HCT116 (cell line): ENCODE measurements around the gene NOD1.

Experiments used
- EZH2 ChIP-seq: fragments of 200-600 bp; sonication (generic); IDR thresholded peaks from 2 replicates; pipeline ENCODE4 v1.6.1; 2017; ENCODE audit warnings: antibody characterized with exemption, mixed run types
- POLR2A ChIP-seq: IDR thresholded peaks from 2 replicates; pipeline ENCODE4 v1.7.0; 2011; ENCODE audit warnings: borderline replicate concordance; ENCODE audit not compliant: insufficient read depth, insufficient read length; ENCODE audit errors: extremely low read depth
- POLR2AphosphoS5 ChIP-seq: IDR thresholded peaks from 2 replicates; pipeline ENCODE4 v1.6.1; 2011; ENCODE audit warnings: mild to moderate bottlenecking, low read depth, low read length, moderate library complexity
- REST ChIP-seq: IDR thresholded peaks from 2 replicates; pipeline ENCODE4 v1.6.1; 2012; ENCODE audit warnings: low read depth
- YY1 ChIP-seq: IDR thresholded peaks from 2 replicates; pipeline ENCODE4 v1.6.1; 2011; ENCODE audit warnings: low read length, low read depth, moderate library complexity, mild to moderate bottlenecking; ENCODE audit not compliant: insufficient replicate concordance; ENCODE audit errors: extremely low read depth
- ZFX ChIP-seq: fragments of 450-650 bp; IDR thresholded peaks from 2 replicates; pipeline ENCODE4 v1.6.1; 2017
- ZNF274 ChIP-seq: fragments of 200-500 bp; sonication (Bioruptor generic); IDR thresholded peaks from 2 replicates; pipeline ENCODE4 v1.6.1; 2014; ENCODE audit warnings: mild to moderate bottlenecking, low read depth, low read length, inconsistent platforms
- TF ChIP-seq, protein P1 (sequence below), 3 experiments: fragments of 200-600 bp in 1 of 3; sonication (generic) in 1 of 3; IDR thresholded peaks in 2 of 3; conservative IDR thresholded peaks in 1 of 3; 2 replicates each; pipeline ENCODE4 v1.5.1; 2012 to 2017; ENCODE audit warnings: low read depth in 2 of 3, low read length in 2 of 3, antibody characterized with exemption in 1 of 3, borderline replicate concordance in 1 of 3, control low read depth in 1 of 3, mild to moderate bottlenecking in 1 of 3, mixed read lengths in 1 of 3, mixed run types in 1 of 3, moderate library complexity in 1 of 3; ENCODE audit not compliant: insufficient read depth in 1 of 3

DNA sequence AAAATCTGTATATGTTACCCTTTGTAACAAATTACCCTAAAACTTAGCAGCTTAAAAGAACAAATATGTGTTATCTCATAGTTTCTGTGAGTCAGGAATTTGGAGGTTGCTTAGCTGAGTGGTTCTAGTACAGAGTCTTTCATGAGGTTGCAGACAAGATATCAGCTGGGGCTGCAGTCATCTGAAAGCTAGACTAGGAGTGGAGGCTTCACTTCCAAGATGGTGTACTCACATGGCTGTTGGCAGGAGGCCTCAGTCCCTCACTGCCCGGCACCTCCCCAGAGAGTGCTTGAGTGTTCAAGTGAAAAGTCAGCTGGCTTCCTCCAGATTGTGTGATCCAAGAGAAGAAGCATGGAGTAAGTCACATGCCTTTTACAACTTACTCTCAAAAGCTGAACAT is 42.9 kb upstream of the NOD1 start:
- TF ChIP-seq EZH2 = no peak
- TF ChIP-seq, protein P1, sequence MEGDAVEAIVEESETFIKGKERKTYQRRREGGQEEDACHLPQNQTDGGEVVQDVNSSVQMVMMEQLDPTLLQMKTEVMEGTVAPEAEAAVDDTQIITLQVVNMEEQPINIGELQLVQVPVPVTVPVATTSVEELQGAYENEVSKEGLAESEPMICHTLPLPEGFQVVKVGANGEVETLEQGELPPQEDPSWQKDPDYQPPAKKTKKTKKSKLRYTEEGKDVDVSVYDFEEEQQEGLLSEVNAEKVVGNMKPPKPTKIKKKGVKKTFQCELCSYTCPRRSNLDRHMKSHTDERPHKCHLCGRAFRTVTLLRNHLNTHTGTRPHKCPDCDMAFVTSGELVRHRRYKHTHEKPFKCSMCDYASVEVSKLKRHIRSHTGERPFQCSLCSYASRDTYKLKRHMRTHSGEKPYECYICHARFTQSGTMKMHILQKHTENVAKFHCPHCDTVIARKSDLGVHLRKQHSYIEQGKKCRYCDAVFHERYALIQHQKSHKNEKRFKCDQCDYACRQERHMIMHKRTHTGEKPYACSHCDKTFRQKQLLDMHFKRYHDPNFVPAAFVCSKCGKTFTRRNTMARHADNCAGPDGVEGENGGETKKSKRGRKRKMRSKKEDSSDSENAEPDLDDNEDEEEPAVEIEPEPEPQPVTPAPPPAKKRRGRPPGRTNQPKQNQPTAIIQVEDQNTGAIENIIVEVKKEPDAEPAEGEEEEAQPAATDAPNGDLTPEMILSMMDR (IDR thresholded peaks at IDR 0.05 in 2 of 3, conservative IDR thresholded peaks at IDR 0.05 in 1 of 3; ENCODE audit: borderline replicate concordance in 1 of 3, insufficient read depth in 1 of 3, low read depth in 2 of 3, low read length in 2 of 3) = no peak
- no peak for TF ChIP-seq ZFX
- TF ChIP-seq ZNF274 = no peak
- TF ChIP-seq POLR2A = no peak
- no peak for TF ChIP-seq YY1
- no peak for TF ChIP-seq POLR2AphosphoS5
- TF ChIP-seq REST = no peak
